Gastrocnemius medialis (tissue), 4 donors: ENCODE results near the gene COL11A2. TPM values are rescaled to one million over a fixed set of nuclear protein-coding genes. Genes with fewer than 3 reads are reported as not detected.
A peak's percentile ranks its signal among the peaks of the same experiment; 100 is the strongest.

Source experiments
- ATAC-seq, 2 donors: fragments of 150-250 bp; one replicate each; pipeline ENCODE4 v1.9.1; 2016
- DNase-seq, 2 donors: peaks; one replicate each; pipeline ENCODE4 v3.0.0-alpha.2; 2019
- H3K27ac ChIP-seq, 4 donors: fragments of 200-600 bp; sonication (generic); 1 replicate in 1 of 4; 2 replicates in 3 of 4; pipeline ENCODE4 v1.5.1; 2016 to 2018; ENCODE audit warnings: mild to moderate bottlenecking in 2 of 4, moderate library complexity in 1 of 4
- H3K27me3 ChIP-seq, 3 donors: fragments of 200-600 bp; sonication (generic) in 2 of 3; 1 replicate in 1 of 3; 2 replicates in 2 of 3; pipeline versions ENCODE4 v1.5.1 to v1.6.0; 2016 to 2019; ENCODE audit warnings: mild to moderate bottlenecking in 1 of 3, moderate library complexity in 1 of 3
- H3K36me3 ChIP-seq, 2 donors: fragments of 200-600 bp; sonication (generic) in 1 of 2; one replicate each; pipeline ENCODE4 v1.5.1; 2017 to 2018
- H3K4me1 ChIP-seq, 2 donors: fragments of 200-600 bp; sonication (generic) in 1 of 2; one replicate each; pipeline ENCODE4 v1.5.1; 2016 to 2017; ENCODE audit warnings: mild to moderate bottlenecking in 2 of 2
- H3K4me3 ChIP-seq, 4 donors: fragments of 200-600 bp; sonication (generic) in 3 of 4; 1 replicate in 1 of 4; 2 replicates in 3 of 4; pipeline ENCODE4 v1.5.1; 2016 to 2019; ENCODE audit warnings: mild to moderate bottlenecking in 2 of 4
- H3K9me3 ChIP-seq, 3 donors: fragments of 200-600 bp; sonication (generic) in 2 of 3; 1 replicate in 1 of 3; 2 replicates in 2 of 3; pipeline ENCODE4 v1.5.1; 2016 to 2019
- CTCF ChIP-seq, 5 experiments: fragments of 450-650 bp in 3 of 5; fragments of 200-600 bp in 2 of 5; sonication (generic) in 2 of 5; IDR thresholded peaks in 4 of 5; conservative IDR thresholded peaks in 1 of 5; 1 replicate in 4 of 5; 2 replicates in 1 of 5; pipeline ENCODE4 v1.5.1; 2016 to 2019; ENCODE audit warnings: antibody characterized with exemption in 5 of 5, mild to moderate bottlenecking in 3 of 5, moderate library complexity in 3 of 5
- POLR2A ChIP-seq, 2 donors: fragments of 450-650 bp; IDR thresholded peaks; one replicate each; pipeline ENCODE4 v1.6.1; 2017; ENCODE audit warnings: antibody characterized with exemption in 2 of 2, mild to moderate bottlenecking in 2 of 2, moderate library complexity in 2 of 2
- in situ Hi-C, 4 donors: fragments of 200-750 bp; cut with MboI; loops; one replicate each; pipeline versions ENCODE4 v1.15.0 to v1.8.0; 2017; ENCODE audit warnings: low sequenced_read_pairs in 4 of 4
- intact Hi-C: fragments of 100-400 bp; cut with DNase I; formaldehyde crosslinking; loops from one replicate; pipeline ENCODE4 v1.15.1; 2023; ENCODE audit warnings: low total_unique reads
- total RNA-seq, 4 donors: library from RNA; depleted of rRNA; stranded (reverse); fragments of >200 nt; gene quantifications; one replicate each; pipeline versions ENCODE4 v1.1.0 to v1.2.3, GENCODE V29; 2016

Gene COL11A2
- total RNA-seq, 4 donors from 2014 or later, result 0.31 to 0.92 (median 0.47) TPM

- H3K4me1 ChIP-seq, result no peaks in the 10 kb centered on the region
- intact Hi-C loops, result no loop called here
- H3K9me3 ChIP-seq, result no peaks in the 10 kb centered on the region
- no peaks in the 10 kb centered on the region for H3K36me3 ChIP-seq
- in situ Hi-C loops, result loop anchor here in 1 of 4 donors (10.0 kb wide), 1 partner anchor 122 kb away; no protein-coding TSS in a partner anchor
- no peak for TF ChIP-seq POLR2A (IDR thresholded peaks at IDR 0.05)
- TF ChIP-seq CTCF (IDR thresholded peaks at IDR 0.05 in 4 of 5, conservative IDR thresholded peaks at IDR 0.05 in 1 of 5), result no peak
- DNase-seq (no peak), ATAC-seq (no peak)
- H3K4me3 ChIP-seq, result no peak overlapping the region
- H3K27me3 ChIP-seq, result peaks cover 0 to 2% (median 1%) of the 10 kb centered on the region in 3 donors
- no peak overlapping the region for H3K27ac ChIP-seq
These were observed 69.1 kb downstream of the COL11A2 start for GRCh38 chr6:33123181-33123580.

GRCh38 chr6:33120001-33120400 lies 72.3 kb downstream of the COL11A2 start:
- Histone ChIP-seq H3K27me3 (peaks cover 24 to 34% (median 25%) of the 10 kb centered on the region in 3 donors), H3K9me3 (no peaks in the 10 kb centered on the region), H3K36me3 (no peaks in the 10 kb centered on the region), H3K27ac (no peak overlapping the region), H3K4me3 (no peak overlapping the region), H3K4me1 (no peaks in the 10 kb centered on the region)
- no peak for DNase-seq
- no peak for TF ChIP-seq CTCF (IDR thresholded peaks at IDR 0.05 in 4 of 5, conservative IDR thresholded peaks at IDR 0.05 in 1 of 5)
- no peak for TF ChIP-seq POLR2A (IDR thresholded peaks at IDR 0.05)
- intact Hi-C loops (no loop called here), in situ Hi-C loops (loop anchor here in 1 of 4 donors (10.0 kb wide), 1 partner anchor 125 kb away; no protein-coding TSS in a partner anchor)
- no peak for ATAC-seq

- ATAC-seq (peak; percentile 51 to 52), DNase-seq (no peak)
- Histone ChIP-seq H3K9me3 (no peaks in the 10 kb centered on the region), H3K4me1 (no peaks in the 10 kb centered on the region), H3K36me3 (no peaks in the 10 kb centered on the region), H3K4me3 (no peak overlapping the region), H3K27ac (no peak overlapping the region), H3K27me3 (peaks cover 24 to 35% (median 29%) of the 10 kb centered on the region in 3 donors)
- intact Hi-C loops, result loop anchor here (1.0 to 2.0 kb wide), 4 partner anchors 30 to 130 kb away; no protein-coding TSS in a partner anchor
- in situ Hi-C loops, result loop anchor here in 2 of 4 donors (5.0 kb wide), 1 partner anchor 129 kb away; no protein-coding TSS in a partner anchor
- TF ChIP-seq CTCF (IDR thresholded peaks at IDR 0.05 in 4 of 5, conservative IDR thresholded peaks at IDR 0.05 in 1 of 5) (peak; percentile 73 to 90 (median 82)), POLR2A (IDR thresholded peaks at IDR 0.05) (no peak)
These were observed 73.6 kb downstream of the COL11A2 start for GRCh38 chr6:33118525-33119123.

GRCh38 chr6:33117811-33118277 lies 74.4 kb downstream of the COL11A2 start:
- no peak for TF ChIP-seq POLR2A (IDR thresholded peaks at IDR 0.05)
- TF ChIP-seq CTCF (IDR thresholded peaks at IDR 0.05 in 4 of 5, conservative IDR thresholded peaks at IDR 0.05 in 1 of 5), result no peak
- in situ Hi-C loops (loop anchor here in 2 of 4 donors (5.0 kb wide), 1 partner anchor 129 kb away; no protein-coding TSS in a partner anchor), intact Hi-C loops (loop anchor here (1.0 to 2.0 kb wide), 4 partner anchors 30 to 130 kb away; no protein-coding TSS in a partner anchor)
- Histone ChIP-seq H3K36me3 (no peaks in the 10 kb centered on the region), H3K27me3 (peaks cover 24 to 35% (median 33%) of the 10 kb centered on the region in 3 donors), H3K4me3 (no peak overlapping the region), H3K9me3 (no peaks in the 10 kb centered on the region), H3K4me1 (no peaks in the 10 kb centered on the region), H3K27ac (no peak overlapping the region)
- DNase-seq, result no peak
- no peak for ATAC-seq
